T-helper 17 cell (primary cell): ENCODE data around the gene AQP1. TPM values are rescaled to one million over a fixed set of nuclear protein-coding genes. Genes with fewer than 3 reads are reported as not detected.
A peak's percentile ranks its signal among the peaks of the same experiment; 100 is the strongest.

ENCODE experiments used
- ATAC-seq: fragments of 150-1000 bp; cut with Tn5 transposase; 2 replicates; pipeline ENCODE4 v1.10.0; 2021; ENCODE audit warnings: mild to moderate bottlenecking, moderate library complexity
- DNase-seq, 3 donors: peaks; one replicate each; pipeline versions ENCODE4 v3.0.0 to v3.0.0-alpha.2; 2020 to 2021
- H3K9me3 ChIP-seq: one replicate; pipeline ENCODE4 v1.7.0; 2013; ENCODE audit warnings: low read length, mild to moderate bottlenecking; ENCODE audit not compliant: control insufficient read depth, poor library complexity, severe bottlenecking
- H3K27ac Mint-ChIP-seq: one replicate; pipeline ENCODE4 v1.8.0; 2022; ENCODE audit warnings: mild to moderate bottlenecking, moderate library complexity, mixed read lengths
- H3K27me3 Mint-ChIP-seq: one replicate; pipeline ENCODE4 v1.8.0; 2022; ENCODE audit warnings: mixed read lengths
- H3K36me3 Mint-ChIP-seq: one replicate; pipeline ENCODE4 v1.8.0; 2022; ENCODE audit warnings: low read depth, mixed read lengths
- H3K4me1 Mint-ChIP-seq: one replicate; pipeline ENCODE4 v1.8.0; 2022; ENCODE audit warnings: mild to moderate bottlenecking, mixed read lengths
- H3K4me3 Mint-ChIP-seq: one replicate; pipeline ENCODE4 v1.8.0; 2022; ENCODE audit warnings: mild to moderate bottlenecking, moderate library complexity, mixed read lengths
- total RNA-seq, 4 donors: library from RNA in 2 of 4; stranded (reverse) in 2 of 4; gene quantifications; one replicate each; pipeline ENCODE4 v1.2.3 and lab custom pipeline; 2022 to 2026

The AQP1 gene
- total RNA-seq, 2 donors from 2014 or later = 0.35 to 0.83 TPM

GRCh38 chr7:30963842-30964241 lies 52.2 kb downstream of the AQP1 start, which contains the start of gene GHRHR:
GHRHR (plus strand) TSS chr7:30963953; CDS start chr7:30964069, 116 bp downstream.
- H3K4me3 Mint-ChIP-seq = no peak within 1 kb of the TSS
- no peaks in the 10 kb centered on the region for H3K9me3 ChIP-seq
- H3K27ac Mint-ChIP-seq = peak within 1 kb of the TSS; percentile 43
- peaks cover 32% of the 10 kb centered on the region for H3K27me3 Mint-ChIP-seq
- H3K36me3 Mint-ChIP-seq = no peaks in the 10 kb centered on the region
- ATAC-seq (no peak), DNase-seq (no peak)
- H3K4me1 Mint-ChIP-seq = no peaks in the 10 kb centered on the region

GRCh38 chr7:30965372-30965771 lies 53.7 kb downstream of the AQP1 start:
- H3K27me3 Mint-ChIP-seq = peaks cover 32% of the 10 kb centered on the region

GRCh38 chr7:30965883-30966282 lies 54.2 kb downstream of the AQP1 start:
- no peaks in the 10 kb centered on the region for H3K9me3 ChIP-seq
- DNase-seq (no peak), ATAC-seq (no peak)
- no peak overlapping the region for H3K4me3 Mint-ChIP-seq
- peaks cover 35% of the 10 kb centered on the region for H3K27me3 Mint-ChIP-seq
- no peak overlapping the region for H3K27ac Mint-ChIP-seq
- H3K36me3 Mint-ChIP-seq = no peaks in the 10 kb centered on the region
- H3K4me1 Mint-ChIP-seq = no peaks in the 10 kb centered on the region

More at GRCh38 chr7:30965372-30965771, 53.7 kb downstream of the AQP1 start:
- Mint-ChIP-seq H3K4me3 (no peak overlapping the region), H3K36me3 (no peaks in the 10 kb centered on the region), H3K27ac (no peak overlapping the region), H3K4me1 (no peaks in the 10 kb centered on the region)
- ATAC-seq = no peak
- no peak for DNase-seq
- no peaks in the 10 kb centered on the region for H3K9me3 ChIP-seq

GRCh38 chr7:30968294-30968693 lies 56.6 kb downstream of the AQP1 start:
- DNase-seq (no peak), ATAC-seq (no peak)
- H3K4me1 Mint-ChIP-seq = no peaks in the 10 kb centered on the region
- peaks cover 4% of the 10 kb centered on the region for H3K36me3 Mint-ChIP-seq
- no peak overlapping the region for H3K4me3 Mint-ChIP-seq
- H3K9me3 ChIP-seq = no peaks in the 10 kb centered on the region
- no peak overlapping the region for H3K27ac Mint-ChIP-seq
- H3K27me3 Mint-ChIP-seq = peaks cover 55% of the 10 kb centered on the region

- H3K27me3 Mint-ChIP-seq = peaks cover 53% of the 10 kb centered on the region
- no peak overlapping the region for H3K4me3 Mint-ChIP-seq
- no peaks in the 10 kb centered on the region for H3K9me3 ChIP-seq
- H3K27ac Mint-ChIP-seq = no peak overlapping the region
- peaks cover 4% of the 10 kb centered on the region for H3K36me3 Mint-ChIP-seq
- no peaks in the 10 kb centered on the region for H3K4me1 Mint-ChIP-seq
- no peak for DNase-seq
- no peak for ATAC-seq
Measured at GRCh38 chr7:30968747-30969603, 57.3 kb downstream of the AQP1 start.

GRCh38 chr7:30969604-30969970 lies 57.9 kb downstream of the AQP1 start:
- DNase-seq = no peak
- Mint-ChIP-seq H3K27ac (no peak overlapping the region), H3K4me3 (no peak overlapping the region)

GRCh38 chr7:30970074-30970473 lies 58.4 kb downstream of the AQP1 start:
- Mint-ChIP-seq H3K27me3 (peaks cover 49% of the 10 kb centered on the region), H3K27ac (no peak overlapping the region), H3K36me3 (peaks cover 4% of the 10 kb centered on the region), H3K4me3 (no peak overlapping the region), H3K4me1 (no peaks in the 10 kb centered on the region)
- no peaks in the 10 kb centered on the region for H3K9me3 ChIP-seq
- ATAC-seq (no peak), DNase-seq (no peak)

More at GRCh38 chr7:30969604-30969970, 57.9 kb downstream of the AQP1 start:
- peaks cover 49% of the 10 kb centered on the region for H3K27me3 Mint-ChIP-seq
- no peaks in the 10 kb centered on the region for H3K9me3 ChIP-seq
- no peaks in the 10 kb centered on the region for H3K4me1 Mint-ChIP-seq
- peaks cover 4% of the 10 kb centered on the region for H3K36me3 Mint-ChIP-seq
- no peak for ATAC-seq

- H3K4me3 Mint-ChIP-seq = no peak overlapping the region
- H3K4me1 Mint-ChIP-seq = peaks cover 1% of the 10 kb centered on the region
- no peak overlapping the region for H3K27ac Mint-ChIP-seq
- no peaks in the 10 kb centered on the region for H3K9me3 ChIP-seq
- H3K27me3 Mint-ChIP-seq = peaks cover 51% of the 10 kb centered on the region
- ATAC-seq (no peak), DNase-seq (no peak)
- peaks cover 4% of the 10 kb centered on the region for H3K36me3 Mint-ChIP-seq
Measured at GRCh38 chr7:30970594-30971094, 59.0 kb downstream of the AQP1 start.

GRCh38 chr7:30971440-30971839 lies 59.8 kb downstream of the AQP1 start:
- H3K9me3 ChIP-seq = no peaks in the 10 kb centered on the region
- H3K27ac Mint-ChIP-seq = no peak overlapping the region
- H3K27me3 Mint-ChIP-seq = peaks cover 51% of the 10 kb centered on the region
- ATAC-seq (no peak), DNase-seq (no peak)
- H3K4me1 Mint-ChIP-seq = peaks cover 2% of the 10 kb centered on the region
- peaks cover 4% of the 10 kb centered on the region for H3K36me3 Mint-ChIP-seq
- H3K4me3 Mint-ChIP-seq = no peak overlapping the region

GRCh38 chr7:30971840-30972563 lies 60.3 kb downstream of the AQP1 start:
- peaks cover 49% of the 10 kb centered on the region for H3K27me3 Mint-ChIP-seq

GRCh38 chr7:30973292-30973691 lies 61.6 kb downstream of the AQP1 start:
- ATAC-seq (no peak), DNase-seq (no peak)
- Mint-ChIP-seq H3K36me3 (peaks cover 6% of the 10 kb centered on the region), H3K4me1 (peaks cover 6% of the 10 kb centered on the region), H3K27me3 (peaks cover 54% of the 10 kb centered on the region), H3K4me3 (no peak overlapping the region), H3K27ac (no peak overlapping the region)
- no peaks in the 10 kb centered on the region for H3K9me3 ChIP-seq

More at GRCh38 chr7:30971840-30972563, 60.3 kb downstream of the AQP1 start:
- Mint-ChIP-seq H3K4me3 (peak overlapping the region; percentile 41), H3K27ac (no peak overlapping the region), H3K4me1 (peaks cover 2% of the 10 kb centered on the region), H3K36me3 (peaks cover 6% of the 10 kb centered on the region)
- ATAC-seq (no peak), DNase-seq (no peak)
- H3K9me3 ChIP-seq = no peaks in the 10 kb centered on the region

GRCh38 chr7:30973791-30974604 lies 62.3 kb downstream of the AQP1 start:
- H3K27me3 Mint-ChIP-seq = peaks cover 59% of the 10 kb centered on the region
- H3K36me3 Mint-ChIP-seq = peaks cover 6% of the 10 kb centered on the region
- no peaks in the 10 kb centered on the region for H3K9me3 ChIP-seq
- ATAC-seq (no peak), DNase-seq (no peak)
- H3K4me3 Mint-ChIP-seq = no peak overlapping the region
- H3K27ac Mint-ChIP-seq = peak overlapping the region; percentile 68
- peaks cover 6% of the 10 kb centered on the region for H3K4me1 Mint-ChIP-seq
